Right lobe of liver (tissue), 4 donors: ENCODE measurements around the gene PLG.
A peak's percentile ranks its signal among the peaks of the same experiment; 100 is the strongest.

ENCODE experiments used
- CTCF ChIP-seq, 4 donors: fragments of 200-600 bp in 3 of 4; fragments of 450-650 bp in 1 of 4; IDR thresholded peaks; one replicate each; pipeline versions ENCODE4 v1.5.1 to v1.8.0; 2016 to 2022; ENCODE audit warnings: antibody characterized with exemption in 4 of 4, mild to moderate bottlenecking in 2 of 4
- POLR2A ChIP-seq: fragments of 450-650 bp; IDR thresholded peaks from one replicate; pipeline ENCODE4 v1.6.1; 2017; ENCODE audit warnings: antibody characterized with exemption, mild to moderate bottlenecking
- donor health status: DM: no; HTN: no; CAD: no.
- donor health status: DM: no; HTN: no; CAD: no.
- donor health status: DM: no; HTN: yes; CAD: no.

- TF ChIP-seq CTCF (IDR thresholded peaks at IDR 0.05) (peak; percentile 68 to 85 (median 77)), POLR2A (no peak)
These were observed 65.1 kb downstream of the PLG start for GRCh38 chr6:160766989-160767646.
